Measurements from ENCODE around the gene DUSP2. TPM values are rescaled to one million over a fixed set of nuclear protein-coding genes. Genes with fewer than 3 reads are reported as not detected.

The DUSP2 gene
- total and polyA plus RNA-seq, 9 of the 15 experiments (the other 6 are each of a cell fraction or from before 2014, with no cell fraction given) = 0.04 to 0.18 TPM; not detected in 7

DNA sequence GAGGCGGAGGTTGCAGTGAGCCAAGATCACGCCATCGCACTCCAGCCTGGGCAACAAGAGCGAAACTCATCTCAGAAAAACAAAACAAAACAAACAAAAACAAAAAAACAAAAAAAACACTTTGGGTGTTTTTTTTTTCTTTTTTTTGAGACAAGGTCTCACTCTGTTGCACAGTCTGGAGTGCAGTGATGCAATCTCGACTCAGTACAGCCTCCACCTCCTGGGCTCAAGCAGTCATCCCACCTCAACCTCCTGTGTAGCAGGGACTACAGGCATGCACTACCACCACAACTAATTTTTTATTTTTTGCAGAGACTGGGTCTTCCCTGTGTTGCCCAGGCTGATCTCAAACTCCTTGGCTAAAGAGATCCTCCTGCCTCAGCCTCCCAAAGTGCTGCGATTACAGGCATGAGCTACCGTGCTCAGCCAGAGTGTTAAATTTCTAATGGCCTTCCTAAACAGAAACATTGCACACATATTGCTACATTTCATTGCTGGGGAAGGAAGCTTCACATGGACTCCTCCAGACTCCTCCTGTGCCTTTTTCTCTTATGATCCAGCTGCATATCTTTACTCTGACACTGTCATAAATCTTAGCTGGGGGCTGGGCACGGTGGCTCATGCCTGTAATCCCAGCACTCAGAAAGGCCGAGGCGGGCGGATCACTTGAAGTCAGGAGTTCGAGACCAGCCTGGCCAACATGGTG is 43.7 kb upstream of the DUSP2 start (continued):
- TF ChIP-seq, protein P1, sequence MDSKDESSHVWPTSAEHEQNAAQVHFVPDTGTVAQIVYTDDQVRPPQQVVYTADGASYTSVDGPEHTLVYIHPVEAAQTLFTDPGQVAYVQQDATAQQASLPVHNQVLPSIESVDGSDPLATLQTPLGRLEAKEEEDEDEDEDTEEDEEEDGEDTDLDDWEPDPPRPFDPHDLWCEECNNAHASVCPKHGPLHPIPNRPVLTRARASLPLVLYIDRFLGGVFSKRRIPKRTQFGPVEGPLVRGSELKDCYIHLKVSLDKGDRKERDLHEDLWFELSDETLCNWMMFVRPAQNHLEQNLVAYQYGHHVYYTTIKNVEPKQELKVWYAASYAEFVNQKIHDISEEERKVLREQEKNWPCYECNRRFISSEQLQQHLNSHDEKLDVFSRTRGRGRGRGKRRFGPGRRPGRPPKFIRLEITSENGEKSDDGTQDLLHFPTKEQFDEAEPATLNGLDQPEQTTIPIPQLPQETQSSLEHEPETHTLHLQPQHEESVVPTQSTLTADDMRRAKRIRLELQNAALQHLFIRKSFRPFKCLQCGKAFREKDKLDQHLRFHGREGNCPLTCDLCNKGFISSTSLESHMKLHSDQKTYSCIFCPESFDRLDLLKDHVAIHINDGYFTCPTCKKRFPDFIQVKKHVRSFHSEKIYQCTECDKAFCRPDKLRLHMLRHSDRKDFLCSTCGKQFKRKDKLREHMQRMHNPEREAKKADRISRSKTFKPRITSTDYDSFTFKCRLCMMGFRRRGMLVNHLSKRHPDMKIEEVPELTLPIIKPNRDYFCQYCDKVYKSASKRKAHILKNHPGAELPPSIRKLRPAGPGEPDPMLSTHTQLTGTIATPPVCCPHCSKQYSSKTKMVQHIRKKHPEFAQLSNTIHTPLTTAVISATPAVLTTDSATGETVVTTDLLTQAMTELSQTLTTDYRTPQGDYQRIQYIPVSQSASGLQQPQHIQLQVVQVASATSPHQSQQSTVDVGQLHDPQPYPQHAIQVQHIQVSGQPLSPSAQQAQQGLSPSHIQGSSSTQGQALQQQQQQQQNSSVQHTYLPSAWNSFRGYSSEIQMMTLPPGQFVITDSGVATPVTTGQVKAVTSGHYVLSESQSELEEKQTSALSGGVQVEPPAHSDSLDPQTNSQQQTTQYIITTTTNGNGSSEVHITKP (IDR thresholded peaks at IDR 0.05; ENCODE audit: partially characterized antibody) = peak; percentile 29
- TF ChIP-seq ARID1B (IDR thresholded peaks at IDR 0.05) = 0 out of 2 replicates have a peak, but pooled peaks have one; percentile 21
- TF ChIP-seq ZKSCAN8 (CRISPR knock-in tag; IDR thresholded peaks at IDR 0.05) = no peak
- TF ChIP-seq, protein P2, sequence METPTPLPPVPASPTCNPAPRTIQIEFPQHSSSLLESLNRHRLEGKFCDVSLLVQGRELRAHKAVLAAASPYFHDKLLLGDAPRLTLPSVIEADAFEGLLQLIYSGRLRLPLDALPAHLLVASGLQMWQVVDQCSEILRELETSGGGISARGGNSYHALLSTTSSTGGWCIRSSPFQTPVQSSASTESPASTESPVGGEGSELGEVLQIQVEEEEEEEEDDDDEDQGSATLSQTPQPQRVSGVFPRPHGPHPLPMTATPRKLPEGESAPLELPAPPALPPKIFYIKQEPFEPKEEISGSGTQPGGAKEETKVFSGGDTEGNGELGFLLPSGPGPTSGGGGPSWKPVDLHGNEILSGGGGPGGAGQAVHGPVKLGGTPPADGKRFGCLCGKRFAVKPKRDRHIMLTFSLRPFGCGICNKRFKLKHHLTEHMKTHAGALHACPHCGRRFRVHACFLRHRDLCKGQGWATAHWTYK (CRISPR knock-in tag; IDR thresholded peaks at IDR 0.05) = no peak
- no peak for TF ChIP-seq XRCC3 (IDR thresholded peaks at IDR 0.05)
- peak; percentile 77 for TF ChIP-seq CEBPB (tag; IDR thresholded peaks at IDR 0.05)
- TF ChIP-seq GTF2E2 (tag; IDR thresholded peaks at IDR 0.05) = no peak
- no peak for TF ChIP-seq HNRNPUL1 (IDR thresholded peaks at IDR 0.05; ENCODE audit: low read length)
- TF ChIP-seq ADNP (tag; IDR thresholded peaks at IDR 0.05) = peak; percentile 57; the same call in 1 of the 2 replicates
- no peak for TF ChIP-seq SMC3 (conservative IDR thresholded peaks at IDR 0.05; ENCODE audit: insufficient read depth, low read depth, low read length)
- TF ChIP-seq ZNF766 (CRISPR knock-in tag; conservative IDR thresholded peaks at IDR 0.05) = no peak
- no peak for TF ChIP-seq HIVEP1 (CRISPR knock-in tag; IDR thresholded peaks at IDR 0.05)
- no peak for TF ChIP-seq NR2C2 (CRISPR knock-in tag; IDR thresholded peaks at IDR 0.05)
- TF ChIP-seq NR2C2 (tag; IDR thresholded peaks at IDR 0.05) = 0 out of 2 replicates have a peak, but pooled peaks have one; percentile 24
- no peak for TF ChIP-seq NFE2 (IDR thresholded peaks at IDR 0.05; ENCODE audit: low read depth)
- TF ChIP-seq FOSL1 (tag; conservative IDR thresholded peaks at IDR 0.05) = no peak
- TF ChIP-seq, protein P3, sequence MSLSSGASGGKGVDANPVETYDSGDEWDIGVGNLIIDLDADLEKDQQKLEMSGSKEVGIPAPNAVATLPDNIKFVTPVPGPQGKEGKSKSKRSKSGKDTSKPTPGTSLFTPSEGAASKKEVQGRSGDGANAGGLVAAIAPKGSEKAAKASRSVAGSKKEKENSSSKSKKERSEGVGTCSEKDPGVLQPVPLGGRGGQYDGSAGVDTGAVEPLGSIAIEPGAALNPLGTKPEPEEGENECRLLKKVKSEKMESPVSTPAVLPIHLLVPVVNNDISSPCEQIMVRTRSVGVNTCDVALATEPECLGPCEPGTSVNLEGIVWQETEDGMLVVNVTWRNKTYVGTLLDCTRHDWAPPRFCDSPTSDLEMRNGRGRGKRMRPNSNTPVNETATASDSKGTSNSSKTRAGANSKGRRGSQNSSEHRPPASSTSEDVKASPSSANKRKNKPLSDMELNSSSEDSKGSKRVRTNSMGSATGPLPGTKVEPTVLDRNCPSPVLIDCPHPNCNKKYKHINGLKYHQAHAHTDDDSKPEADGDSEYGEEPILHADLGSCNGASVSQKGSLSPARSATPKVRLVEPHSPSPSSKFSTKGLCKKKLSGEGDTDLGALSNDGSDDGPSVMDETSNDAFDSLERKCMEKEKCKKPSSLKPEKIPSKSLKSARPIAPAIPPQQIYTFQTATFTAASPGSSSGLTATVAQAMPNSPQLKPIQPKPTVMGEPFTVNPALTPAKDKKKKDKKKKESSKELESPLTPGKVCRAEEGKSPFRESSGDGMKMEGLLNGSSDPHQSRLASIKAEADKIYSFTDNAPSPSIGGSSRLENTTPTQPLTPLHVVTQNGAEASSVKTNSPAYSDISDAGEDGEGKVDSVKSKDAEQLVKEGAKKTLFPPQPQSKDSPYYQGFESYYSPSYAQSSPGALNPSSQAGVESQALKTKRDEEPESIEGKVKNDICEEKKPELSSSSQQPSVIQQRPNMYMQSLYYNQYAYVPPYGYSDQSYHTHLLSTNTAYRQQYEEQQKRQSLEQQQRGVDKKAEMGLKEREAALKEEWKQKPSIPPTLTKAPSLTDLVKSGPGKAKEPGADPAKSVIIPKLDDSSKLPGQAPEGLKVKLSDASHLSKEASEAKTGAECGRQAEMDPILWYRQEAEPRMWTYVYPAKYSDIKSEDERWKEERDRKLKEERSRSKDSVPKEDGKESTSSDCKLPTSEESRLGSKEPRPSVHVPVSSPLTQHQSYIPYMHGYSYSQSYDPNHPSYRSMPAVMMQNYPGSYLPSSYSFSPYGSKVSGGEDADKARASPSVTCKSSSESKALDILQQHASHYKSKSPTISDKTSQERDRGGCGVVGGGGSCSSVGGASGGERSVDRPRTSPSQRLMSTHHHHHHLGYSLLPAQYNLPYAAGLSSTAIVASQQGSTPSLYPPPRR (CRISPR knock-in tag; IDR thresholded peaks at IDR 0.05; ENCODE audit: borderline replicate concordance) = no peak
- TF ChIP-seq RFX5 (IDR thresholded peaks at IDR 0.05; ENCODE audit: low read depth, low read length) = no peak
- TF ChIP-seq MIER1 (IDR thresholded peaks at IDR 0.05; ENCODE audit: low read depth) = no peak
- no peak for TF ChIP-seq EP400 (IDR thresholded peaks at IDR 0.05)

All from K562 (cell line).